Measurements from ENCODE around the gene NTRK2. TPM values are rescaled to one million over a fixed set of nuclear protein-coding genes. Genes with fewer than 3 reads are reported as not detected.
A peak's percentile ranks its signal among the peaks of the same experiment; 100 is the strongest.
"Not testable (repeated sequence)": the region's sequence is repeated elsewhere in the genome, so short reads cannot be mapped to it uniquely, and the experiment has no call there.

NTRK2 gene
- total RNA-seq, 1 experiment from 2014 or later = 0.54 TPM

DNA sequence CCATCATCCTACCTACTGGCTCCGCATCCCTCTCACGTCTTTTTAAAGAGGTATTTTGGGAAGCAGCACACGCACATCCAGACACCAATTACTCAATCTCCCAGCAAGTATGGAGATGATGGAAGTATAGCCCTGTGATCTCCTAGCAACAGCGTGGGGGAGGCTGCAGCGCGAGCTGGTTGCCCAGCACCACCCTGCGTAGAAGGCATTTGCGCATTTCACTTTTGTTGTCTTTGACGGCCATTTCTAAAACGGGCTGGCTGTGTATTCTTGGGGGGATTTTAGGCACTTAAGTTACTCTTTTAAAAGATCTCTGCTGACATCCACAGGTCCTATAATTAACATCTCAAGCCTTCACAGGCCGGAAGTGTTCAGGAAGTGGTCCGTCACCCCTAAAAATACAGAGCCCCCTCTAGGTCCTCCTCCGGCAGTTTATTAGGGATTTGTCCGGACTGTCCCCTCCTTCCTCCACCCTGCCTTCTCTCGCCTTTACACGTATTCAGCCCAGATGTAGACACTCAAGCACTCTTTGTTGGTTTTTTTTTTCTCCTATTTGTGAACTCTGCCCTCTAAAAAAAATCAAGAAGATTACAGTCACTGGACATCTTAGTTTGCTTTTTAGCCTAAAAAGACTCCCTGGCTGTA lies 371.4 kb downstream of the NTRK2 start:
- in situ Hi-C loops (cut with HindIII; ENCODE audit: low pct_unique_long_range_greater_than_20kb, low sequenced_read_pairs) = no loop called here
- DNase-seq (ENCODE audit: low read depth) = no peak

DNA sequence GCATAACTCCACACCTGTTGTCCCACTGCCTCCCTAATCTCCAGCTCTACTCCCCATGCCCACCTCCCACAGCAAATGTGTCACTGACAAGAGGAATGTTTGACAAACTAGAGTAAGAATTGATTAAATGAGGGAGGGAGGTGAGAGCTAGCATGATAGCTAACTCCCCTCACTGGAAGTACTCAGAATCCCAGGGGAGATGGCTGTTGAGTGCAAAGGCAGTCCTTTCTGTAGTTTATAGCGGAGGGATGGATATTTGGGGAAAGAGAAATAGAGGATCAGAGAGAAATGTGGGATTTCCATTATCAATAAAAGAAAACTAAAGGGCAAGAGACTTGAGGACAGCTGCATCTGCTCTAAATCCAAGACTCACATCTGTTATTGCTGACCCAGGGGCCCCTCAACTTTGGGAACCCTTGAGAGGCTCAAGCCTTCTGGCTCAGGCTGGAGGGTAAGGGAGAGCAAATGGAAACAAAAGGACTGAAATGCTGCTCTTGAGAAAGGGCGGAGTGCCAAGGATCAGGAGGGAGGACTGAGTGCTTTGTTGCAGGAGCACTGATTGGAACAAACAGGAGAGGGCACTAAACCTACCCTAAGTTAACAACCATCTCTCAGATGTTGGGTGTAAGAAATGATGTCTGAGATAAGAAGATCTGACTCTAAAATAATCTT lies 372.1 kb downstream of the NTRK2 start:
- in situ Hi-C loops (cut with HindIII; ENCODE audit: low pct_unique_long_range_greater_than_20kb, low sequenced_read_pairs) = no loop called here
- no peak for DNase-seq (ENCODE audit: low read depth)

GRCh38 chr9:85042981-85043647 lies 373.6 kb downstream of the NTRK2 start:
- no peak for DNase-seq (ENCODE audit: low read depth)
- in situ Hi-C loops (cut with HindIII; ENCODE audit: low pct_unique_long_range_greater_than_20kb, low sequenced_read_pairs) = no loop called here

GRCh38 chr9:85045271-85045670 lies 375.7 kb downstream of the NTRK2 start:
- DNase-seq (ENCODE audit: low read depth) = peak; percentile 47
- in situ Hi-C loops (cut with HindIII; ENCODE audit: low pct_unique_long_range_greater_than_20kb, low sequenced_read_pairs) = no loop called here

GRCh38 chr9:85046475-85046874 lies 376.9 kb downstream of the NTRK2 start:
- in situ Hi-C loops (cut with HindIII; ENCODE audit: low pct_unique_long_range_greater_than_20kb, low sequenced_read_pairs) = no loop called here
- DNase-seq (ENCODE audit: low read depth) = no peak

DNA sequence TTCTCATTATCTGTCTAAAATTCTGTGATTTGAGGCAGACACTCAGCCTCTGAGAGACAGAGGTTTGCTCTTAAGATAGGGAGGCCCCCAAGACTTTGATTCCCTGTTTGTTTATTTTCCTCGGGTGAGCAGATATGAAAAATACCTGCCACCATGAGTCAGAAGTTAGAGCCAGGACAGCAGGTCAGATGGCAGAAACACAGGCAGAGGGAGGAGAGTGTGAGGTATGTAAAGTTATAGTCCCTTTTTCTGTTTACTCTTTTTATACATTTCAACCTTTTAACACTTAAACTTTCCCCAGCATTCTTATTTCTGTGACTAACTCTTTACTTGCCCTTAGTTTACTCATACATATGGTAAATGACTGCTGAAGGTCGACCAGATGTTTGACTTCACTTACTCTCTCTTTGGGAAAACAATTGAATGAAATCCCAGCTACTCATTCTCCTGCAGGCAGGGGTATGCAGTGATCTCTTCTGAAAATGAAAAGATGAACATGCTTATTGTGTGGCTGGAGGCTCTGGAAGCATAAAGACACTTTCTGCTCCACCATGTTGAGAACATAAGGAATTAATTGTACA lies 383.8 kb downstream of the NTRK2 start:
- peak; percentile 77 for DNase-seq (ENCODE audit: low read depth)
- in situ Hi-C loops (cut with HindIII; ENCODE audit: low pct_unique_long_range_greater_than_20kb, low sequenced_read_pairs) = no loop called here

GRCh38 chr9:85054017-85054416 lies 384.5 kb downstream of the NTRK2 start:
- in situ Hi-C loops (cut with HindIII; ENCODE audit: low pct_unique_long_range_greater_than_20kb, low sequenced_read_pairs) = no loop called here
- DNase-seq (ENCODE audit: low read depth) = no peak

- DNase-seq (ENCODE audit: low read depth) = no peak
- in situ Hi-C loops (cut with HindIII; ENCODE audit: low pct_unique_long_range_greater_than_20kb, low sequenced_read_pairs) = no loop called here
Measured at GRCh38 chr9:85055506-85056202, 386.1 kb downstream of the NTRK2 start.

DNA sequence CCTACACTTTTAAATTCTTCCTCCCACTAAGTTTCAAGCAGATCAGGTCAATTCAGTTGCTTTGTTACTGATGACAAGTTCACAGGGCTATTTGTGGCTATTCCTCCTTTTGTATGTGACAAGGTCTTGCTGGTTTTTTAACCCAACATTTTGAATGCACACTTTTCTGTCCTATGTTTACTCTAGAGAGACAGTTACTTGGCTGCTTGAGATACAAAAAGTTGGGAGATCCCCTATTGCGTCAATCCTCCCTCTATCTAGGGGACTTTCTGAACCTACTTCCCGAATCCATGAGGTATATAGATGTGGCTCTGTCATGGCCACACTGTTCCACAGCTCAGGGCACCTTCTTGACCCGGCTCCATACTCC lies 386.7 kb downstream of the NTRK2 start:
- in situ Hi-C loops (cut with HindIII; ENCODE audit: low pct_unique_long_range_greater_than_20kb, low sequenced_read_pairs) = no loop called here
- DNase-seq (ENCODE audit: low read depth) = no peak

- in situ Hi-C loops (cut with HindIII; ENCODE audit: low pct_unique_long_range_greater_than_20kb, low sequenced_read_pairs) = no loop called here
- no peak for DNase-seq (ENCODE audit: low read depth)
Measured at GRCh38 chr9:85061969-85062368, 392.4 kb downstream of the NTRK2 start.

GRCh38 chr9:85062385-85063022 lies 393.0 kb downstream of the NTRK2 start:
- no peak for DNase-seq (ENCODE audit: low read depth)
- in situ Hi-C loops (cut with HindIII; ENCODE audit: low pct_unique_long_range_greater_than_20kb, low sequenced_read_pairs) = no loop called here

- in situ Hi-C loops (cut with HindIII; ENCODE audit: low pct_unique_long_range_greater_than_20kb, low sequenced_read_pairs) = no loop called here
- DNase-seq (ENCODE audit: low read depth) = peak; percentile 58
Measured at GRCh38 chr9:85064811-85065371, 395.4 kb downstream of the NTRK2 start.

GRCh38 chr9:85067792-85068191 lies 398.3 kb downstream of the NTRK2 start:
- in situ Hi-C loops (cut with HindIII; ENCODE audit: low pct_unique_long_range_greater_than_20kb, low sequenced_read_pairs) = no loop called here
- no peak for DNase-seq (ENCODE audit: low read depth)

DNA sequence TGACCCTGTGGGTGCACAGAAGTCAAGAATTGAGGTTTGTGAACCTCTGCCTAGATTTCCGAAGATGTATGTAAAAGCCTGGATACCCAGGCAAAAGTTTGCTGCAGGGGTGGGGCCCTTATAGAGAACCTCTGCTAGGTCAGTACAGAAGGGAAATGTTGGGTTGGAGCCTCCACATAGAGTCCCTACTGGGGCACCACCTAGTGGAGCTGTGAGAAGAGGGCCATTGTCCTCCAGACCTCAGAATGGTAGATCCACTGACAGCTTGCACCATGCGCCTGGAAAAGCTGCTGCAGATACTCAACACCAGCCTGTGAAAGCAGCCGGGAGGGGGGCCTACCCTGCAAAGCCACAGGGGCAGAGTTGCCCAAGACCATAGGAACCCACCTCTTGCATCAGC lies 399.9 kb downstream of the NTRK2 start:
- in situ Hi-C loops (cut with HindIII; ENCODE audit: low pct_unique_long_range_greater_than_20kb, low sequenced_read_pairs); DNase-seq (ENCODE audit: low read depth): not testable (repeated sequence)
